NCI-H460 (cell line): ENCODE measurements around the gene TBC1D14. TPM values are rescaled to one million over a fixed set of nuclear protein-coding genes. Genes with fewer than 3 reads are reported as not detected.
"Not testable (repeated sequence)": the region's sequence is repeated elsewhere in the genome, so short reads cannot be mapped to it uniquely, and the experiment has no call there.

Source experiments
- DNase-seq: peaks from one replicate; pipeline ENCODE4 v3.0.0-alpha.2; 2016; ENCODE audit warnings: low read depth; ENCODE audit errors: extremely low read depth
- total RNA-seq: library from RNA; depleted of rRNA; stranded (reverse); fragments of >200 nt; shearing (Covaris generic); gene quantifications from 2 replicates; pipeline ENCODE4 v1.2.3, GENCODE V29; 2014

Gene TBC1D14
- total RNA-seq, 1 experiment from 2014 or later = 24.7 TPM

DNA sequence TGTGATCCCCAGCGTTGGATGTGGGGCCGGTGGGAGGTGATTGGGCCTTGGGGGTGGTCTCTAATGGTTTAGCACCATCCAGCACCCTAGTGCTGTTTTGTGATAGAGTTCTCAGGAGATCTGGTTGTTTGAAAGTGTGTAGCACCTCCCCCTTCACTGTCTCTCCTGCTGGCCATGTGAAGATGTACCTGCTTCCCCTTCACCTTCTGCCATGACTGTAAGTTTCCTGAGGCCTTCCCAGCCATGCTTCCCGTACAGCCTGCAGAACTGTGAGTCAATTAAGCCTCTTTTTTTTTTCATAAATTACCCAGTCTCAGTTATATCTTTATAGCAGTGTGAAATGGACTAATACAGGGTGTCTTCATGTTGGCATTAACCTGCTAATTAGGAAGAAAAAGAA is 19.3 kb upstream of the TBC1D14 start:
- no peak for DNase-seq

DNA sequence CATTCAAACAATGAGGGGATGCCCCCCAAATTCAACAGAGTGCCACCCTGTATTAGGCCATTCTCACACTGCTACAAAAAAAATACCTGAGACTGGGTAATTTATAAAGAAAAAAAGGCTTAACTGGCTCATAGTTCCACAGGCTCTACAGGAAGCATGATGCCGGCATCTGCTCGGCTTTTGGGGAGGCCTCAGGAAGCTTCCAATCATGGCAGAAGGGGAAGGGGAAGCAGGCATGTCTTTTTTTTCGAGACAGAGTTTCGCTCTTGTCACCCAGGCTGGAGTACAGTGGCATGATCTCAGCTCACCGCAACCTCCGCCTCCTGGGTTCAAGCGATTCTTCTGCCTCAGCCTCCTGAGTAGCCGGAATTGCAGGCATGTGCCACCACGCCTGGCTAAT is 18.7 kb upstream of the TBC1D14 start:
- not testable (repeated sequence) for DNase-seq

- DNase-seq = no peak
Measured at GRCh38 chr4:6891436-6892170, 18.0 kb upstream of the TBC1D14 start.

DNA sequence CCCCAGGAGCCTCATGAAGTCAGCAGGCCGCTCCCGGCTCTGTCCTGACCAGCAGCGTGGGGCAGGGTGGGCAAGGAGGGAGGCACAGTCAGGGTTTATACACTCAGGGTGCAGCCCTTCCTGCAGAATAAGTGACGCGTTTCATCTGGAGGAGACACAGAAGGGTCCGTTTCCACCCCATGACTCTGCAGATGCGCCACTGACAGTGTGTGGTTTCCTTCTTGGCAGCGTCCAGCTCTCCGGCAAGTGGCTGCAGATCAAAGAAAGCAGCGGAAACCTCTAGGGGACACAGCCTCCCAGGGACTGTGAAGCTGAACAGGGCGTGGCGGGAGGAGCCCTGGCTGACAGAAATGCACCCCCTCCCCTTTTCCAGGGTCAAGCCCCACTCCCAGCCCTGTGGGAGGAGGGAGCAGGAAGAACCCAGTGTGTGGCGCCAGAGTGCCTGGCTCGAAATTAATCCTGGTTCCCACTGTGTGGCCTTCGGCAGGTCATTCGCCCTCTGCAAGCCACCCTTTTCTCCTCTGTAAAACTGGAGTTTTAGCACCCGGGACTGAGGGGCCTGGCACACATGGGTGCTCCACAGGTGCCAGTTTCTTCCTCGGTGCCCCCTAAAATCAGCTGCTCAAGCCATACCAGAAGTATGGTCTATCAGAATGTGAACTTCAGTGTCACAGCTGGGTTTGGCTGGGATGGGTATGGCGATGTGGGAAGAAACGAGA is 17.3 kb upstream of the TBC1D14 start:
- no peak for DNase-seq

DNA sequence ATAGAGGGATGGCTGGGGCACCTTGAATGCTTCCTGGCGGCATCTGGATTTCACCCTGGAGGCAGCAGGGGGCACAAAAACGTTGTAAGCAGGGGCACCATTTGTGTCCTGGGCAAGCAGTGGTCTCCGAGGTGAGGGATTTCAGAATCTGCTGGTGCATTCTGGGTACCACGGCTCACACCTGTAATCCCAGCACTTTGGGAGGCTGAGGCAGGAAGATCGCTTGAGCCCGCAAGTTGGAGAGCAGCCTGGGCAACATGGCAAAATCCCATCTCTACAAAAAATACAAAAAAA is 16.8 kb upstream of the TBC1D14 start:
- DNase-seq = no peak

DNA sequence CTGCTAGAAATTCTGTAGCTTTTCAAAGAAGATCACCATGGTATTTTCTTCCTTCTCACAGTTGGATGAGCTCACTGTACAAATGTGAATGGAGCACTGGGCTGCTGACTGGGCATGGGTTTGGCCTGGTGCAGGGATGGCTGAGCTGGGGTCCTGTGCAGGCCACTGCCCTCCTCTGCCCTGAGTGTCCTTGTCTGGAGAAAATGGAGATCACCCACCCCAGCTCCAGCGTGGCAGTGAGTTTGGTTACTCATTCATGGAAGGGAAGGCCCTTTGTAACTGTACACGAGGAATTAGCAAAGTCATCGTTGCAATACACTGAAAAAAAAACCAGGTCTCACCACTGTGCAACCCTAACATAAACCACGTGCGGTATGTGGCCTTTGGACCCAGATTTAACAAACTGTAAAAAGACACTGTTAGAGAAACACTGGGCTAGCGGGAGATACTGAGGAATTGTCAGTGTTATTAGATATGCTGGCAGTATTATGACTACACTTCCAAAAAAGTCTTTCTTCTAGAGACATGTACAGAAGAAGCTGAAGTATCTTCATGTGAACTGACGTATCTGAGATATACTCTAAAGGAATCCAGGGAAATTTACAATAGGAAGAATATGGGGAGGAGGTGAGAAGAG is 16.1 kb upstream of the TBC1D14 start:
- DNase-seq = no peak

- DNase-seq = no peak
Measured at GRCh38 chr4:6894086-6894478, 15.5 kb upstream of the TBC1D14 start.

DNA sequence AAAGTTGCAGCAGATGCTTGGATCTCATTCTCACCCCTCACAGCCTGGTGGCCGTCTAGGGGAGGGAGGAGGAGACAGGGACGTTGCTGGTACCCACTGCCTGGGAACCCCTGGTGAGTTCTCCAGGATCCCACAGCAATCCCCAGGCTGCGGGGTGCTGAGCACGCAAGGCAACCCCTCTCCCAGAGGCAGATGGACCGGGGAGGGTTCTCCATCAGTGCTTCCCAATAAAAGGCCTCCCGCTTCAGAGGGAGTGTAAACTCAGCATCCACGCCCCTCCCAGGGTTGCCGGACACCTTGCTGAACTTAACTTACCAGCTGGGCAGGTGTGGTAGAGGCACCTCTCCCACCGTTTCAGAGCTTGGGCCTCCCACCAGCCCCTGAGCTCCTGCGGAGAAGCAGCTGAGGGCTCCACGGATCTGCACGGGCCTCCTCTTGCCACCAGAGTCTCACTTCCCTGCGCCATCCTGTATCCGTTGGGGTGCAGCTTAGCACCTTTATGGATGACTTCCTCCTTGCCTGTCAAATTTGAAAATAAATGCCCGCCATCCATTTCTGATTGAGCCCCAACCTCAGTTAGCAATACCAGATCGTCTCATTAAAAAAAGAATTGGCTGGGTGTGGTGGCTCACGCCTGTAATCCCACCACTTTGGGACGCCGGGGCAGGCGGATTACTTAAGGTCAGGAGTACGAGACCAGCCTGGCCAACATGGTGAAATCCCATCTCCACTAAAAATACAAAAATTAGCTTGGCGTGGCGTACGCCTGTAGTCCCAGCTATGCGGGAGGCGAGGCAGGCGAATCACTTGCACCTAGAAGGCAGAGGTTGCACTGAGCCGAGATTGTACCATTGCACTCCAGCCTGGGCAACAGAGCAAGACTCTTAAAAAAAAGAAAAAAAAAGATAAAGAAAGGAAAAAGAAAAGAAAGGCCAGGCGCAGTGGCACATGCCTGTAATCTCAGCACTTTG is 14.8 kb upstream of the TBC1D14 start:
- no peak for DNase-seq

DNA sequence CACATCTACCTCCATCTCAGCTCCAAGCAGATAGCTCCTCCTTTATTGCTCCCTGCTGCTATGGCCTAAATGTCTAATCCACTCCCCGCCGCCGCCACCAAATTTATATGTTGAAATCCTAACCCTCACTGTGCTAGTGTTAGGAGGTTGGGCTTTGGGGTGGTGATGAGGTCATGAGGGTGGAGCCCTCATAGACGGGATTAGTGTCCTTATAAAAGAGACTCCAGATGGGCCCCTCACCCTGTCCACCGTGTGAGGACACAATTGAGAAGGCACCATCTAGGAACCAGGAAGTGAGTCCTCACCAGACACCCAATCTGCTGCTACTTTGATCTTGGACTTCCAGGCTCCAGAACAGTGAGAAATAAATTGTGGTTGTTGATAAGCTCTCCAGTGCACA is 13.6 kb upstream of the TBC1D14 start:
- no peak for DNase-seq

GRCh38 chr4:6898763-6899162 is 10.9 kb upstream of the TBC1D14 start:
- no peak for DNase-seq

- DNase-seq = no peak
Measured at GRCh38 chr4:6900181-6900812, 9.3 kb upstream of the TBC1D14 start.

- no peak for DNase-seq
Measured at GRCh38 chr4:6900956-6901355, 8.7 kb upstream of the TBC1D14 start.

DNA sequence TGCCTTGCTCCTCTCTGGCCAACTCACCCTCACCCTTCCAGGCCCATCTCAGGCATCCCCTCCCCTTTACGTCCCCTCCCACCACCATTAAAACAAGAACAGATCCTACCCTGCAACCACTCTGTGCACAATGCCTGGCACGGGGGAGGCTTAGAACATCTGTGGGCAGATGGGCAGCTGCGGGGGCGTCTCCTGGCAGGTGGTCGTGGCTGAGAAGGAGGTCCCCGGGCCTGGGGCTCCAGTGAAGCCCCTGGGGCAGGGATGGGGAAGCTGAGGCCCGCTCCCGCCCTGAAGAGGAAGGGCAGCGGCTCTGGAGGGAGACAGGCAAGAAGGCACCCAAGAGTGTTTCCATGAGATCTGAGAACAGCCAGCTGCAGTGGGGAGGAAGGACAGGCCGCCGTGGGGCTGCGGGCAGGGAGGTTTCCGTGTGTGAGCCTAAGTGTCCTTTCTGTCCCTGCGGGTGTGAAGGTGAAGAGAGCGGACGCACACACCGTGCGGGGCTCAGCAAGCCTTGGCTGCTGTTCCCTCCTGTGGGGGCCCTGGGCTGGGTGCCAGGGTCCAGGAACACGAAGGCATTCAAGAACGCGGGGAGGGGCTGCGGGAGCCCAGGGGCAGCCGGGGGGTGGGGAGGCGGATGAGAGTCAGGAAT is 7.8 kb upstream of the TBC1D14 start:
- DNase-seq = no peak

DNA sequence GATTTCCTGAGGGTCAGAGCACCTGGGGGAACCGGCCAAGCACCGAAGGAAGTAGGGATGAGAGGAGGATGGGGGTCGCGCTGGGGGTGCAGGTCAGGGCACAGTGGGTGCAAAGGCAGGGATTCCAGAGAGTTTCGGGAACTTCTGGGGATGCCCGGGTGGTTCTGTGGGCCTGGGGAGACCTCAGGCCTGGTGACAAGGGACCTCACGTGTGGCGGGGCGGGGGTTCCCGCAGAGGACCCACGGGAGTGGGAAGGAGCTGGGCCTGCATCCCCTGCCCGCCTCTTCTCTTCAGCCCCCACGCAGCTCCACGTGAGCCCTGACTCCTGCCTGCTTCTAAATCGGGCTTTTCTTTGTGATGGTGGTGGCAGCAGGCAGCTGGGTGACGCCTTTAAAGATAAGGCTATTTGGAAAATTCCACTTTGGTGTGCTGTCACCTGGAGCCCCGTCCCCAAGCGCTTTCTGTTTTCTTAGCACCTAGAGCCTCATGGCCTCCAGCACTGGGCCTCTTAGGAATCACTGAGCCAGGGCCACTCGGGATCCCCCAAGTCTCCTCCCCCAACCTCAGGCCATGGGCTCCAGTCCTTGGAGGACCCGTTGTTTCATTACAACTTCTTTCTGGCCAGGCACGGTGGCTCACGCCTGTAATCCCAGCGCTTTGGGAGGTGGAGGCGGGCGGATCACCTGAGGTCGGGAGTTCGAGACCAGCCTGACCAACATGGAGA is 7.1 kb upstream of the TBC1D14 start:
- DNase-seq = no peak

DNA sequence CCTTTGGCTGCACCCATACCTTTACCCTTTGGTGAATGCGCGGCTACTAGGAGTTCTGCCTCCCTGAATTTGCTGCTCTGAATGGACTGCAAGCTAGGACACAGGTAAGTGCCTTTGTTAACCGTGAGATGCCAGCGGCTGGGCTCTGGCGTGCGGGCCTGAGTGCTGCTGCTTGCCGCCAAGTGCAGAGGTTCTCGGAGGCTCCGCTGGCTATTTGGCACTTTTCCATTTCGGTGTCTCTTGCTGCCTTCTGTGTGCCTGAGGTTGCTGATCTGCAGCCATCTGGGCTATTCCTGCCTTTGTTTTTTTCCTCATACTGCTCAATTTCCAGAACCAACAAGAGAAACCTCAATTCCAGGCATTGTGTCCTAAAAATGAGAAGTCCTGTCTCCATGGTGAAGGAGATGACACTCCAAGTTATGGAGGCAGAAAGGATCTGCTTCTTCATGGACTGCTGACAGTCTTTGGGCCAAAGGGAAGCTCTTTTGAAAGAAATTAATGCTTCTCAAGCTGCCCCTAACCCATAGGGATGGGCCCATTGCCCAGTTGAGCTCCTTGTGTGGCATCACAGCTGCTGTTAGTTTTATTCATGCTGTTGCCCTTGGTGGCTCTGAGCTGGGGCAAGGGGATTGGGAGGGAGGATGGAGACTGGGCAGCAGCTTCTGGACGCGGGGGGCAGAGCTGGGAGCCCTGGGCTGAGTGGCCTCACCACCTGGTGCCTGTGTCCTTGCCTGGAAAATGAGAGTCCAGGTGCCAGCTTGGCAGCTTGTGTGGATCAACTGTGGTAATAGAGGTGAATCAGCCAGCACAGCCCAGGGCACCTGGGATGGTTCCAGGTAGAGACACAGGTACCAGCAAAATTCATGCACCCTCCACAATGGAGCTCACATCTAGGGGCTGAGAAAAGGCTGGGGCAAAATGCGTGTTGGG is 3.8 kb upstream of the TBC1D14 start:
- DNase-seq = no peak

- DNase-seq = not testable (repeated sequence)
Measured at GRCh38 chr4:6906486-6906885, 3.1 kb upstream of the TBC1D14 start.

DNA sequence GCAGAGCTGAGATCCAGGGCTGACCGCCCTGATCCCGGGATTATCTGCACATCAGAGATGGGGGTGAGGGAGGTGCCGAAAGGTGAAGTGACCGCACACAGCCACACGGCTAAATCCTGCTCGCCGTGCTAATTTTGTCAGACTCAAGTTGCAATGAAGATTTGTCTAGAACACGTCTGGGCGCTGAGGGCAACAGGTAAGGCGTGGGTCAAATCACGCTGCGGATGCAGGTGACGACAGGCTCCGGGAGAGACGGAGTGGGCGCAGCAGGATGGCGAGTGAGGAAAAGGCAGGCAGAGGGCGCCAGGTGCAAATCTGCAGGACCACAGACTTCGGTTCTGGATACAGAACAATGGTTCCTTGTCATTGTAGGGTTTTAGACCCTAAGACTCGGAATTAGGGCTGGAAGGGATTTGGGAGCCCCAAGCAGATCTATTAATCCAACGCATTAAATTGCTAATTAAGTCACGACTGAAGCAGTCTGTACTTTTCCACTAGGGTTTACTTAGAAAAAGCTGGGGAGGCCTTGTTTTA is 1.9 kb upstream of the TBC1D14 start:
- no peak for DNase-seq
